ENCODE results near the gene IL17C. TPM values are rescaled to one million over a fixed set of nuclear protein-coding genes. Genes with fewer than 3 reads are reported as not detected.
"Not testable (repeated sequence)": the region's sequence is repeated elsewhere in the genome, so short reads cannot be mapped to it uniquely, and the experiment has no call there.

IL17C gene
- total and polyA plus RNA-seq, 4 donors = 0.14 to 1.8 TPM; not detected in 2

- H3K27me3 ChIP-seq (ENCODE audit: control insufficient read depth in 3 of 3, insufficient read depth in 3 of 3, low read length in 2 of 3) = no peaks in the 10 kb centered on the region
- TF ChIP-seq, protein P1, sequence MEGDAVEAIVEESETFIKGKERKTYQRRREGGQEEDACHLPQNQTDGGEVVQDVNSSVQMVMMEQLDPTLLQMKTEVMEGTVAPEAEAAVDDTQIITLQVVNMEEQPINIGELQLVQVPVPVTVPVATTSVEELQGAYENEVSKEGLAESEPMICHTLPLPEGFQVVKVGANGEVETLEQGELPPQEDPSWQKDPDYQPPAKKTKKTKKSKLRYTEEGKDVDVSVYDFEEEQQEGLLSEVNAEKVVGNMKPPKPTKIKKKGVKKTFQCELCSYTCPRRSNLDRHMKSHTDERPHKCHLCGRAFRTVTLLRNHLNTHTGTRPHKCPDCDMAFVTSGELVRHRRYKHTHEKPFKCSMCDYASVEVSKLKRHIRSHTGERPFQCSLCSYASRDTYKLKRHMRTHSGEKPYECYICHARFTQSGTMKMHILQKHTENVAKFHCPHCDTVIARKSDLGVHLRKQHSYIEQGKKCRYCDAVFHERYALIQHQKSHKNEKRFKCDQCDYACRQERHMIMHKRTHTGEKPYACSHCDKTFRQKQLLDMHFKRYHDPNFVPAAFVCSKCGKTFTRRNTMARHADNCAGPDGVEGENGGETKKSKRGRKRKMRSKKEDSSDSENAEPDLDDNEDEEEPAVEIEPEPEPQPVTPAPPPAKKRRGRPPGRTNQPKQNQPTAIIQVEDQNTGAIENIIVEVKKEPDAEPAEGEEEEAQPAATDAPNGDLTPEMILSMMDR (IDR thresholded peaks at IDR 0.05; ENCODE audit: control extremely low read depth, extremely low read depth) = no peak
- no peaks in the 10 kb centered on the region for H3K9me3 ChIP-seq (ENCODE audit: control insufficient read depth in 4 of 4, insufficient read depth in 3 of 4, low read length in 3 of 4)
- H3K9ac ChIP-seq (ENCODE audit: insufficient read depth in 1 of 2, low read length in 2 of 2) = no peak overlapping the region
- H3K4me3 ChIP-seq = no peak overlapping the region
- peaks cover 2 to 51% (median 22%) of the 10 kb centered on the region in 4 donors for H3K36me3 ChIP-seq (ENCODE audit: control insufficient read depth in 4 of 4, insufficient read depth in 4 of 4, low read length in 4 of 4)
- ATAC-seq (ENCODE audit: insufficient read depth, low FRiP score) (no peak), DNase-seq (no peak)
- peaks cover 0 to 2% (median 0%) of the 10 kb centered on the region in 5 donors for H3K4me1 ChIP-seq (ENCODE audit: control insufficient read depth in 5 of 5, insufficient read depth in 5 of 5, low read length in 5 of 5)
- 85 to 87% methylated on average over 20 of the region's 20 CpGs for WGBS, 2 donors
- no peak overlapping the region for H3K27ac ChIP-seq (ENCODE audit: low read depth in 1 of 2, low read length in 1 of 2)
Observed at GRCh38 chr16:88605186-88606147, 32.9 kb upstream of the IL17C start.

- H3K9me3 ChIP-seq (ENCODE audit: control insufficient read depth in 4 of 4, insufficient read depth in 3 of 4, low read length in 3 of 4) = no peaks in the 10 kb centered on the region
- peaks cover 2 to 51% (median 20%) of the 10 kb centered on the region in 4 donors for H3K36me3 ChIP-seq (ENCODE audit: control insufficient read depth in 4 of 4, insufficient read depth in 4 of 4, low read length in 4 of 4)
Observed at GRCh38 chr16:88606148-88606757, 32.1 kb upstream of the IL17C start.

GRCh38 chr16:88608076-88608475, 30.3 kb upstream of the IL17C start:
- H3K4me3 ChIP-seq = no peak overlapping the region
- TF ChIP-seq, protein P1 (IDR thresholded peaks at IDR 0.05; ENCODE audit: control extremely low read depth, extremely low read depth) = no peak
- H3K27me3 ChIP-seq (ENCODE audit: control insufficient read depth in 3 of 3, insufficient read depth in 3 of 3, low read length in 2 of 3) = no peaks in the 10 kb centered on the region
- peaks cover 3 to 53% (median 14%) of the 10 kb centered on the region in 4 donors for H3K36me3 ChIP-seq (ENCODE audit: control insufficient read depth in 4 of 4, insufficient read depth in 4 of 4, low read length in 4 of 4)
- H3K4me1 ChIP-seq (ENCODE audit: control insufficient read depth in 5 of 5, insufficient read depth in 5 of 5, low read length in 5 of 5) = no peaks in the 10 kb centered on the region
- no peak overlapping the region for H3K27ac ChIP-seq (ENCODE audit: low read depth in 1 of 2, low read length in 1 of 2)
- DNase-seq (no peak), ATAC-seq (ENCODE audit: insufficient read depth, low FRiP score) (no peak)
- H3K9ac ChIP-seq (ENCODE audit: insufficient read depth in 1 of 2, low read length in 2 of 2) = no peak overlapping the region
- WGBS, 2 donors = 85 to 89% methylated on average over 6 of the region's 6 CpGs
- no peaks in the 10 kb centered on the region for H3K9me3 ChIP-seq (ENCODE audit: control insufficient read depth in 4 of 4, insufficient read depth in 3 of 4, low read length in 3 of 4)

More at GRCh38 chr16:88606148-88606757, 32.1 kb upstream of the IL17C start:
- WGBS, 2 donors = 87% methylated on average over 17 of the region's 17 CpGs
- Histone ChIP-seq H3K9ac (ENCODE audit: insufficient read depth in 1 of 2, low read length in 2 of 2) (no peak overlapping the region), H3K27ac (ENCODE audit: low read depth in 1 of 2, low read length in 1 of 2) (no peak overlapping the region), H3K4me3 (no peak overlapping the region), H3K4me1 (ENCODE audit: control insufficient read depth in 5 of 5, insufficient read depth in 5 of 5, low read length in 5 of 5) (no peaks in the 10 kb centered on the region), H3K27me3 (ENCODE audit: control insufficient read depth in 3 of 3, insufficient read depth in 3 of 3, low read length in 2 of 3) (no peaks in the 10 kb centered on the region)
- DNase-seq = no peak
- ATAC-seq (ENCODE audit: insufficient read depth, low FRiP score) = no peak
- TF ChIP-seq, protein P1 (IDR thresholded peaks at IDR 0.05; ENCODE audit: control extremely low read depth, extremely low read depth) = no peak

- DNase-seq; ATAC-seq (ENCODE audit: insufficient read depth, low FRiP score); H3K27ac ChIP-seq (ENCODE audit: low read depth in 1 of 2, low read length in 1 of 2); H3K4me1 ChIP-seq (ENCODE audit: control insufficient read depth in 5 of 5, insufficient read depth in 5 of 5, low read length in 5 of 5); H3K4me3 ChIP-seq; H3K27me3 ChIP-seq (ENCODE audit: control insufficient read depth in 3 of 3, insufficient read depth in 3 of 3, low read length in 2 of 3); H3K9me3 ChIP-seq (ENCODE audit: control insufficient read depth in 4 of 4, insufficient read depth in 3 of 4, low read length in 3 of 4); H3K9ac ChIP-seq (ENCODE audit: insufficient read depth in 1 of 2, low read length in 2 of 2): not testable (repeated sequence)
- WGBS, 2 donors = 97% methylated on average over 8 of the region's 8 CpGs
- peaks cover 3 to 59% (median 15%) of the 10 kb centered on the region in 4 donors for H3K36me3 ChIP-seq (ENCODE audit: control insufficient read depth in 4 of 4, insufficient read depth in 4 of 4, low read length in 4 of 4)
Observed at GRCh38 chr16:88609426-88609825, 28.9 kb upstream of the IL17C start.

Data from lung (tissue), 12 donors.